H9 (cell line): ENCODE data around the gene KLHL3. TPM values are rescaled to one million over a fixed set of nuclear protein-coding genes. Genes with fewer than 3 reads are reported as not detected.

ENCODE experiments used
- DNase-seq: peaks from one replicate; pipeline ENCODE4 v3.0.0-alpha.2; 2017
- H2AFZ ChIP-seq: one replicate; pipeline ENCODE4 v1.6.1; 2013; ENCODE audit warnings: mild to moderate bottlenecking, low read length, control low read depth, moderate library complexity
- H2AK5ac ChIP-seq: 2 replicates; pipeline ENCODE4 v1.6.1; 2013; ENCODE audit warnings: low read length, control low read depth, mixed read lengths; ENCODE audit not compliant: insufficient read length
- H2BK120ac ChIP-seq: one replicate; pipeline ENCODE4 v1.6.1; 2013; ENCODE audit warnings: low read depth, mild to moderate bottlenecking, low read length, control low read depth, inconsistent platforms; ENCODE audit not compliant: poor library complexity, severe bottlenecking
- H2BK12ac ChIP-seq: 2 replicates; pipeline ENCODE4 v1.6.1; 2013; ENCODE audit warnings: low read length, control low read depth, mixed read lengths, low read depth; ENCODE audit not compliant: insufficient read length
- H2BK15ac ChIP-seq: 2 replicates; pipeline ENCODE4 v1.6.1; 2013; ENCODE audit warnings: low read depth, low read length, control low read depth
- H2BK20ac ChIP-seq: one replicate; pipeline ENCODE4 v1.6.1; 2013; ENCODE audit warnings: low read depth, mild to moderate bottlenecking, low read length, control low read depth, inconsistent platforms; ENCODE audit not compliant: poor library complexity, severe bottlenecking
- H2BK5ac ChIP-seq: 2 replicates; pipeline ENCODE4 v1.6.1; 2013; ENCODE audit warnings: low read length, control low read depth, mixed read lengths; ENCODE audit not compliant: insufficient read length
- H3K14ac ChIP-seq: 2 replicates; pipeline ENCODE4 v1.6.1; 2013; ENCODE audit warnings: low read length, control low read depth; ENCODE audit not compliant: insufficient read depth
- H3K18ac ChIP-seq: 2 replicates; pipeline ENCODE4 v1.6.1; 2013; ENCODE audit warnings: low read depth, mild to moderate bottlenecking, mixed read lengths, low read length, control low read depth; ENCODE audit not compliant: insufficient read length
- H3K23ac ChIP-seq: 2 replicates; pipeline ENCODE4 v1.6.1; 2013; ENCODE audit warnings: low read length, control low read depth, mixed read lengths, low read depth; ENCODE audit not compliant: insufficient read length
- H3K23me2 ChIP-seq: 2 replicates; pipeline ENCODE4 v1.6.1; 2013; ENCODE audit warnings: low read depth, mild to moderate bottlenecking, mixed read lengths, low read length, control low read depth; ENCODE audit not compliant: insufficient read length, poor library complexity, severe bottlenecking
- H3K27ac ChIP-seq: 2 replicates; pipeline ENCODE4 v1.5.1; 2013; ENCODE audit warnings: low read length, control low read depth, mixed read lengths, low read depth; ENCODE audit not compliant: insufficient read length
- H3K27me3 ChIP-seq: 2 replicates; pipeline ENCODE4 v1.6.1; 2013; ENCODE audit warnings: low read length, control low read depth, inconsistent platforms; ENCODE audit not compliant: insufficient read depth
- H3K4ac ChIP-seq: 2 replicates; pipeline ENCODE4 v1.6.1; 2013; ENCODE audit warnings: low read depth, mild to moderate bottlenecking, control low read depth, inconsistent platforms, low read length, moderate library complexity
- H3K4me1 ChIP-seq: 2 replicates; pipeline ENCODE4 v1.6.1; 2013; ENCODE audit warnings: low read length, control low read depth, inconsistent platforms; ENCODE audit not compliant: insufficient read depth
- H3K4me2 ChIP-seq: 2 replicates; pipeline ENCODE4 v1.6.1; 2013; ENCODE audit warnings: low read length, control low read depth, mixed read lengths; ENCODE audit not compliant: insufficient read length, insufficient read depth
- H3K56ac ChIP-seq: 2 replicates; pipeline ENCODE4 v1.6.1; 2013; ENCODE audit warnings: low read depth, mild to moderate bottlenecking, mixed read lengths, low read length, control low read depth; ENCODE audit not compliant: insufficient read length
- H3K79me1 ChIP-seq: 2 replicates; pipeline ENCODE4 v1.6.1; 2013; ENCODE audit warnings: low read depth, mild to moderate bottlenecking, moderate library complexity, low read length, control low read depth, inconsistent platforms; ENCODE audit not compliant: insufficient read depth, poor library complexity, severe bottlenecking
- H3K79me2 ChIP-seq: 2 replicates; pipeline ENCODE4 v1.6.1; 2013; ENCODE audit warnings: low read length, control low read depth, inconsistent platforms; ENCODE audit not compliant: insufficient read depth
- H3K9ac ChIP-seq: 2 replicates; pipeline ENCODE4 v1.6.1; 2013; ENCODE audit warnings: low read length, control low read depth, mixed read lengths; ENCODE audit not compliant: insufficient read length; ENCODE audit errors: extremely low read depth
- H3K9me3 ChIP-seq: one replicate; pipeline ENCODE4 v1.6.1; 2013; ENCODE audit warnings: low read depth, low read length, inconsistent platforms; ENCODE audit not compliant: control insufficient read depth
- H3T11ph ChIP-seq: one replicate; pipeline ENCODE4 v1.6.1; 2013; ENCODE audit warnings: mild to moderate bottlenecking, low read length, control low read depth, inconsistent platforms
- H4K20me1 ChIP-seq: one replicate; pipeline ENCODE4 v1.6.1; 2013; ENCODE audit not compliant: control insufficient read depth, insufficient read length, insufficient read depth
- H4K5ac ChIP-seq: 2 replicates; pipeline ENCODE4 v1.6.1; 2013; ENCODE audit warnings: low read depth, mild to moderate bottlenecking, mixed read lengths, low read length, control low read depth; ENCODE audit not compliant: insufficient read length
- H4K8ac ChIP-seq: replicated peaks from 2 replicates; pipeline ENCODE4 v1.6.1; 2013; ENCODE audit warnings: low read length, control low read depth, mixed read lengths, low read depth; ENCODE audit not compliant: insufficient read length
- H4K91ac ChIP-seq: 2 replicates; pipeline ENCODE4 v1.6.1; 2013; ENCODE audit warnings: low read depth, mild to moderate bottlenecking, moderate library complexity, mixed read lengths, low read length, control low read depth; ENCODE audit not compliant: insufficient read length
- H3K27ac Mint-ChIP-seq, 3 experiments: 2 replicates in 2 of 3; 3 replicates in 1 of 3; pipeline ENCODE4 v1.8.0; 2020 to 2021; ENCODE audit warnings: mixed read lengths in 3 of 3, mild to moderate bottlenecking in 1 of 3, moderate library complexity in 1 of 3
- H3K27me3 Mint-ChIP-seq: 2 replicates; pipeline ENCODE4 v1.8.0; 2021; ENCODE audit warnings: low read depth, mild to moderate bottlenecking, moderate library complexity, mixed read lengths
- H3K36me3 Mint-ChIP-seq, 3 experiments: 2 replicates in 2 of 3; 3 replicates in 1 of 3; pipeline ENCODE4 v1.8.0; 2020 to 2021; ENCODE audit warnings: low read depth in 3 of 3, mixed read lengths in 3 of 3; ENCODE audit not compliant: insufficient read depth in 1 of 3
- H3K4me1 Mint-ChIP-seq, 2 experiments: 2 replicates each; pipeline ENCODE4 v1.8.0; 2020; ENCODE audit warnings: mixed read lengths in 2 of 2
- H3K4me3 Mint-ChIP-seq, 2 experiments: 2 replicates in 1 of 2; 3 replicates in 1 of 2; pipeline ENCODE4 v1.8.0; 2020 to 2021; ENCODE audit warnings: mild to moderate bottlenecking in 2 of 2, mixed read lengths in 2 of 2, moderate library complexity in 1 of 2
- H3K9me3 Mint-ChIP-seq, 2 experiments: 2 replicates in 1 of 2; 3 replicates in 1 of 2; pipeline ENCODE4 v1.8.0; 2020; ENCODE audit warnings: mild to moderate bottlenecking in 2 of 2, mixed read lengths in 2 of 2, moderate library complexity in 1 of 2
- WGBS: extraction: QIAGEN DNeasy Blood & Tissue Kit; methylation state at CpG from one replicate; pipeline ENCODE4 v1.1.7; 2013; ENCODE audit warnings: missing lambda C conversion rate, low lambda C conversion rate, mixed read lengths; ENCODE audit not compliant: insufficient read length; ENCODE audit errors: extremely low coverage; 5-methylcytosine and 5-hydroxymethylcytosine counted together
- total RNA-seq: library from RNA; stranded (reverse); gene quantifications from 2 replicates; pipeline ENCODE4 v1.2.1, GENCODE V29; 2021
- TF ChIP-seq, protein P1 (sequence below): fragments of 200-600 bp; sonication (generic); conservative IDR thresholded peaks from 3 replicates; pipeline ENCODE4 v1.8.0; 2021; ENCODE audit warnings: antibody characterized with exemption, mild to moderate bottlenecking

The KLHL3 gene
- total RNA-seq, 1 experiment from 2014 or later = 12.8 TPM

DNA sequence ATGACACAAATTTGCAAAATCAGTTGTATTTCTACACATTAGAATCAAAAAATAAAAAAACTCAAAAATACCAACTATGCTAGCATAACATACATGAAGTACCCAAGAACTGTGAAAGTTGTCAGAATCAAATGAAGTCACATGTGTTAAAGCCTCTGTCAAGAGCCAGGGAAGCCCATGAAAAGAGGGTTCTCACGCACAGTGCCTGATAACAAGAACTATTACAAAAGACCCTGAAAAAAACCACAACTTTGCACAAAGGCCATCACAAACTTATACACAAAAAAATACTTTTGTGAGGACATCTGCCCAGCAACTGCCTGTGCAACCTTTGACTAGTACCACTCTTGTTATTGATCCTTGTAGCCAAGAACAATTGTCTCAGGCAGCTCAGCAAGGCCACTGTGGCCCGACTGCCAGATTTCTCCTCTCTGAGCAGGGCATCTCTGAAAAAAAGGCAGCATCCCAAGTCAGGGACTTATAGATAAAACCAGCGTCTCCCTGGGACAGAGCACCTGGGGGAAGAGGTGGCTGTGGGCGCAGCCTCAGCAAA lies 47.2 kb upstream of the KLHL3 start:
- no CpG with 5 or more reads among the region's 4 CpGs for WGBS
- peaks cover 3 to 5% of the 10 kb centered on the region in 2 experiments; a peak in 1 of 4 replicates for H3K4me1 Mint-ChIP-seq

More for the DNA sequence above, 47.2 kb upstream of the KLHL3 start:
- Histone ChIP-seq H3K79me2 (no peaks in the 10 kb centered on the region), H3K9me3 (no peaks in the 10 kb centered on the region), H3K9ac (no peak overlapping the region), H4K91ac (no peak overlapping the region), H3T11ph (no peak overlapping the region), H3K79me1 (no peaks in the 10 kb centered on the region), H4K20me1 (no peaks in the 10 kb centered on the region), H4K5ac (no peak overlapping the region), H3K27ac (no peak overlapping the region), H2BK120ac (no peak overlapping the region), H2BK12ac (no peak overlapping the region), H4K8ac (no peak overlapping the region), H2BK15ac (no peak overlapping the region), H3K4me1 (no peaks in the 10 kb centered on the region), H3K23me2 (no peaks in the 10 kb centered on the region), H3K18ac (no peak overlapping the region), H3K56ac (no peak overlapping the region), H2AFZ (no peak overlapping the region), H3K14ac (no peak overlapping the region), H2AK5ac (no peak overlapping the region), H3K4me2 (no peak overlapping the region), H2BK20ac (no peak overlapping the region), H3K23ac (no peak overlapping the region), H2BK5ac (no peak overlapping the region), H3K27me3 (no peaks in the 10 kb centered on the region), H3K4ac (no peak overlapping the region)
- DNase-seq = no peak
- TF ChIP-seq, protein P1, sequence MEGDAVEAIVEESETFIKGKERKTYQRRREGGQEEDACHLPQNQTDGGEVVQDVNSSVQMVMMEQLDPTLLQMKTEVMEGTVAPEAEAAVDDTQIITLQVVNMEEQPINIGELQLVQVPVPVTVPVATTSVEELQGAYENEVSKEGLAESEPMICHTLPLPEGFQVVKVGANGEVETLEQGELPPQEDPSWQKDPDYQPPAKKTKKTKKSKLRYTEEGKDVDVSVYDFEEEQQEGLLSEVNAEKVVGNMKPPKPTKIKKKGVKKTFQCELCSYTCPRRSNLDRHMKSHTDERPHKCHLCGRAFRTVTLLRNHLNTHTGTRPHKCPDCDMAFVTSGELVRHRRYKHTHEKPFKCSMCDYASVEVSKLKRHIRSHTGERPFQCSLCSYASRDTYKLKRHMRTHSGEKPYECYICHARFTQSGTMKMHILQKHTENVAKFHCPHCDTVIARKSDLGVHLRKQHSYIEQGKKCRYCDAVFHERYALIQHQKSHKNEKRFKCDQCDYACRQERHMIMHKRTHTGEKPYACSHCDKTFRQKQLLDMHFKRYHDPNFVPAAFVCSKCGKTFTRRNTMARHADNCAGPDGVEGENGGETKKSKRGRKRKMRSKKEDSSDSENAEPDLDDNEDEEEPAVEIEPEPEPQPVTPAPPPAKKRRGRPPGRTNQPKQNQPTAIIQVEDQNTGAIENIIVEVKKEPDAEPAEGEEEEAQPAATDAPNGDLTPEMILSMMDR = no peak
- H3K4me3 Mint-ChIP-seq = no peak overlapping the region
- no peak overlapping the region for H3K27ac Mint-ChIP-seq
- H3K36me3 Mint-ChIP-seq = no peaks in the 10 kb centered on the region
- H3K27me3 Mint-ChIP-seq = peaks cover 19% of the 10 kb centered on the region
- H3K9me3 Mint-ChIP-seq = no peaks in the 10 kb centered on the region
